ENCODE data around the gene PBX1.

- TF ChIP-seq POLR2AphosphoS5 (IDR thresholded peaks at IDR 0.05; ENCODE audit: low read depth, low read length) = no peak
- no peak for TF ChIP-seq SIN3A (IDR thresholded peaks at IDR 0.05; ENCODE audit: borderline replicate concordance, insufficient read depth, low read length)
- no peak for TF ChIP-seq FOXP2 (optimal IDR thresholded peaks at IDR 0.05; ENCODE audit: borderline replicate concordance, extremely low read depth, extremely low read length, insufficient read depth)
Measured at GRCh38 chr1:164635059-164635802, 76.2 kb downstream of the PBX1 start.
